CD4-positive, alpha-beta T cell treated with Interleukin-4 for 1 hour (primary cell): Measurements from ENCODE around the gene SAMD1.

Experiments
- DNase-seq, 2 donors: peaks; one replicate each; pipeline ENCODE4 v3.0.0-alpha.2; 2020 to 2022

Gene SAMD1

DNA sequence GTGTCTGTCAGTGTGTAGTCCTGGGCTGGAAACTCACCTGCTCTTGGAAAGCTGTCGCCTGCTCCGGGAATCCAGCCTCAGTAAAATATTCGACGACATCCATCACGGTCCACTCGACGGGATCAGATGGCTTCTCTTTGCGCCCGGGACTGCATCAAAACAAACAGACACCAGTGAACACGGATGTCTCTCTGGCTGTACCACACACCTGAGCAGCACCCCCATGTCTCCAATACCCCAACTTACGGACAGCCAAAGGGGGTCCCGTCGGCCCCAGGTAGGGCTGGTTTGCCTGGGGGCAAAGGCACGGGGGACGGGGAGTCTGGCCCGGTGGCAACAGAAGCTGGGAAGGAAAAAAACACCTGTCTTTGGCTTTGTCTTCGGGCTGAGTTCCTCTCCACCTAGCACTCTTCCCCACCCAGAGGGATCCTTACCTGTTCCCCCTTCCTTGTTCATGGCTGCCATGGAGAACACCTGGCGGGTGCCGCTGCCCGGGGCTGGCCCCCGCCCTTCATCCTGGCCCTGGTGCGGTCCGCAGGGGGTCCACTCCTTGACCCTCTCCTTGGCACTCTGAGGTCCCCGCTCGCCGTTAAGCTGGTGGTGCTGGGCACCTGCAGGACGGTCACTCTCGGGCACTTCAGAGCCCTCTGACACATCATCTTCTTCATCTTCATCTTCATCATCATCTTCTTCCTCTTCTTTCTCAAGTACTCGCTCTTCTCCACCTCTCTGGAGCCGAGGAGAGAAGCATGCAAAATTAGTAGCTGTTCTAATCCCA is 1.7 kb downstream of the SAMD1 start:
- DNase-seq, result no peak

- DNase-seq, result no peak
Measured at GRCh38 chr19:14086098-14086497, 4.5 kb downstream of the SAMD1 start.

DNA sequence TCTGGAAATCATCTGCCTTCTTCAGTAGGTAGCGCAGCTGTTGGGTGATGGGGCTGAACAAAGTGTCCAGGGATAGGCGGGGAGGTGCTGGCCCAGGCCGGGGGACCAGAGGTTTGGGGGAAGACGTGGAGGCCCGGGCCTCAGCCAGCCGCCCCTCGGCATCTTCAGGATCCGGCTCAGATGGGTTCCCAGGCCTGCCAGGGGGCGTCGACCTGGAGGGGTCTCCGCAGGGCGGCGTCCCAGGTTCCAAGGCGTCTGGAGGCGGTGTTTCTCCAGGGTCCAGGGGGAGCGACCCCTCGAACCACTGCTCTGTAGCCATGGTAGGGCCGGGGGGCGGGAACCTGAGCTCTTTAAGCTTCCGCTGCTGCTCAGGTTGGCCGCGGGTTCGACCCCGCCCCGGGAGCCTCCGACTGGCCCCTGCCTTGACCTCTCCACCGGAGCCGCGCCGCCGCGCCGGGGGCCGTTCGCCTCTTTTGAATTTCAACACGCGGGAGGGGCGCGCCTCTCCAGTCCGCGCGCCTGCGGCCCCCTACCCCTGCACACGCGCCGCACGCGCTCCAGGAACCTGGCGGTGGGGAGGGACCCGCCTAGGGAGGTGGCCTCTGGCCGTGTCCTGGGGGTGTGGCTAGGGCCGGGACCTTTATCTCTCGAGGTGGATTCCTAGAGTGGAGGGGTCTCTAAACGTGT is 5.1 kb downstream of the SAMD1 start, which contains the start of gene C19orf67:
Gene C19orf67, minus strand, starts transcription at position 475 of the 687 bp plus-strand sequence. Its CDS starts 156 bp downstream, at position 319.
- no peak for DNase-seq

GRCh38 chr19:14082675-14082960 is 7.9 kb downstream of the SAMD1 start:
- no peak for DNase-seq

DNA sequence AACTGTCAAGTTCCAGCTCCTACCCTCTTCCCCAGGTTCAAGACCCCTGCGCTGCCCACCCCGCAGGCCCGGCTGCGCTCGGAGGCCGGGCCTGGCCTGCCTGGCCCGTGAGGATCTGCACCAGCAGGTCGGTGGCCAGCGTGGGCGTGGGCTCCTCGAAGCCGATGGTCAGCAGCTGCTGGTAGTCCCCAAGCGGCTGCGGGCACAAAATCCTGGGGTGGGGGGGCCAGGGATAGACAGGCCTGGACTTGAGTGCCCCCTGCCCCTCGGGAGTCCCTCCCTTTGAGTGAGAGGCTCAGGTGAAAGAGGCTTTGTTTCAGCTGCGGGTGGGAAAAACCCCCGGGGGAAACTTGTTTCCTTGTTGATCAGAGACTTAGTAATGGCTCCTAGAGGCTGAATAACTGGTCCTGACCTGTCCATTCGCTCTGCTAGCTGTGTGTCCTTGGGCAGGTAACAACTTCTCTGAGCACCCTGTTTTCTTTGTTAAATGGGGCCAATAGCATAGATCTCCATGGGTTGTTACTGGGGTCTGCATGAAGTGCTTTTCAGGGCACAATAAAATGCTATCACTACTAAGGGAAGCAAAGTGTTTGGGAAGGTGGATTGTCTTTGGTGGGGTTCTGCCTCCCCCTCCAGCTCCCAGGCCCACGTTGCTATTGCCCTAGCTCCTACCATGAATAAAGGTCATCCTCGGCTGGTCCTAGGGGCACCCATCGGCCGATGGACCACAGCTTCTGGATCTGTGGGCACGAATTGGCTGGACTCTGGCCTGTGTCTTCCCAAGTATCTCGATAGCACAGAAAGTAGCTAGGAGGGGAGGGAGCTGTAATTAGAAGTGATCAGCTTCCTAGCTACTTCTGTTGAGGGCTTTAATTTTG is 8.5 kb downstream of the SAMD1 start:
- peak; percentile 54 to 60 for DNase-seq

GRCh38 chr19:14080887-14081796 is 9.4 kb downstream of the SAMD1 start:
- peak; percentile 99 to 100 for DNase-seq

- DNase-seq, result no peak
Measured at GRCh38 chr19:14078411-14078810, 12.1 kb downstream of the SAMD1 start.

DNA sequence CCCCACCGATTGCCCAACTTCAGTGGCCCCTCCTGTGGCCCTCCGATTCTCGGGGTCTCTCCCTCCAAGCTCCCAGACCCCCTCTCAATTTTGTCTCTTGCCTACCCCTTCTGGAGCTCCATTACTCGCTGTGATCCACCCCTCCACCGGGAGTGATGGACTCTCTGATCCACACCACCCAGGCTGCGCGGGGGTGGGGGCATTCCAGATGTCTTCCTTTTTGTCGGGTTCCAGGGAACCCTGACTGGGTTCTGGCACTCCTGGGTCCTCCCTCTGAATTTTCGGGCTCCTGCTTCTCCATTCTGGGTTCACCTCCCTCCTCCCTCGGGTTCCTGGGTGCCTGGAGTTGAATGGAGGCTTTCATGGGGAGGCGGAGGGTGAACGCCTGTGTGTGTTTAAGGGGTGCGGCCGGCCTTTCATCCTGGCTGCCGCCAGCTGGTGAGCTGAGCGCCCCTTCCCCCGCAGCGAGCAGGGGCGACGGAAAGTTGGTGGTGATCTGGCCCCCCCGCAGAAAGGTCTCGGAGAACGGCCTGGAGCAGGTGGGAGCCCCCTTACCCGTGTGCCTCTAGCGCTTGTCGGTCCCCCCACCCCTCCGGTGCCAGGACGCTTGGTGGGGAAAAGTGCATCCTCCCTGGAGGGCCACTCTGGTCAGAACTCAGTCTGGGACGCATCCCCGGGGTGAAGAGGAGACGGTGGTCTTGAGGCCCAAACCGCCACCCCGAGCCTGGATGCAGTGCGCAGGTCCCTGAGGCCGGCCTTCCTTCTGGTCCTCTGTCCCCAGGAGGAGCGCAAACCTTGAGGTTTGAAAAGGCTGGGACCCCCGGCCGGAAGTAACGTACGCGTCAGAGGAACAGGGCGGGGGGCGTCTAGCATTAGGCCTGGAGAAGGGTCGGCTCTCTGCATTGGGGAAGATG is 16.4 kb downstream of the SAMD1 start:
- no peak for DNase-seq

DNA sequence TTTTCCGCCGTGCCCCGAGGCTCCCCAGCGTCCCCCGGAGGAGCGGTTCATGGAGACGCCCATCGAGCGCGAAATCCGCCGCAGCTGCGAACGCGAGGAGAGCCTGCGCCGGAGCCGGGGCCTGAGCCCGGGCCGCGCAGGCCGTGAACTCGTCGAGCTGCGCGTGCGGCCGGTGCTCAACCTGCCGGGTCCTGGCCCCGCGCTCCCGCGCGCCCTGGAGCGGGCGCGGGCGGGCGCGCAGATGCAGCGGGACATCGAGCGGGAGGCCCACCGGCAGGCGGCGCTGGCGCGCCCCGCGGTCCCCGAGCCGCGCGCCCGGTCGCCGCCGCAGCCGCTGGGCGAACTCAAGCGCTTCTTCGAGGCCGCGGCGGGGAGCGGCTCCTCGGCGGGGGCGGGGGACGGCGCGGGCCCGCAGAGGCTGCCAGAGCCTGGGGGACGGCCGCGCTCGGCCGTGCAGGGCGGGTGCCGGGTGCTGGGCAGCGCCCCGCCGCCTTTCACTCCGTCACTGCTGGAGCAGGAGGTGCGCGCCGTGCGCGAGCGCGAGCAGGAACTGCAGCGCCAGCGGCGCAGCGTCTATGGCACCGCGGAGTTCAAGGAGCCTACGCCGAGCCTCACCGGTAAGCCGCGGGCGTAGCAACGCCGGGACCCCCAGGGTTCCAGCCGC is 17.2 kb downstream of the SAMD1 start:
- peak; percentile 75 to 79 for DNase-seq

GRCh38 chr19:14072535-14073260 is 17.9 kb downstream of the SAMD1 start, which contains the start of gene MISP3:
Gene MISP3, plus strand, starts transcription at chr19:14072786. Its CDS starts 524 bp downstream, at chr19:14073310.
- peak in 1 of 2 donors; percentile 30 for DNase-seq

DNA sequence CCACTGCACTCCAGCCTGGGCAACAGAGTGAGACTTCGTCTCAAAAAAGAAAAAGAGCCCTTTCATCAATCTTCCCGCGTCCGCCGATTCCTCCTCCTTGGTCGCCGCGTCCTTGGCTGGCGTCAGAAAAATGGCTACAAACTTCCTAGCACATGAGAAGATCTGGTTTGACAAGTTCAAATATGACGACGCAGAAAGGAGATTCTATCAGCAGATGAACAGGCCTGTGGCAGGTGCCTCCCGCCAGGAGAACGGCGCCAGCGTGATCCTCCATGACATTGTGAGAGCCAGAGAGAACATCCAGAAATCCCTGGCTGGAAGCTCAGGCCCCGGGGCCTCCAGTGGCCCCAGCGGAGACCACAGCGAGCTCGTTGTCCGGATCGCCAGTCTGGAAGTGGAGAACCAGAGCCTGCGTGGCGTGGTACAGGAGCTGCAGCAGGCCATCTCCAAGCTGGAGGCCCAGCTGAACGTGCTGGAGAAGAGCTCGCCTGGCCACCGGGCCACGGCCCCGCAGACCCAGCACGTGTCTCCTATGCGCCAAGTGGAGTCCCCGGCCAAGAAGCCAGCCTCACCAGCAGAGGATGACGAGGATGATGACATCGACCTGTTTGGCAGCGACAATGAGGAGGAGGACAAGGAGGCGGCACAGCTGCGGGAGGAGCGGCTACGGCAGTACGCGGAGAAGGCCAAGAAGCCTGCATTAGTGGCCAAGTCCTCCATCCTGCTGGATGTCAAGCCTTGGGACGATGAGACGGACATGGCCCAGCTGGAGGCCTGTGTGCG is 20.1 kb downstream of the SAMD1 start:
- no peak for DNase-seq

GRCh38 chr19:14066134-14066533 is 24.4 kb downstream of the SAMD1 start:
- no peak for DNase-seq

GRCh38 chr19:14063105-14063504 is 27.4 kb downstream of the SAMD1 start:
- DNase-seq, result no peak

DNA sequence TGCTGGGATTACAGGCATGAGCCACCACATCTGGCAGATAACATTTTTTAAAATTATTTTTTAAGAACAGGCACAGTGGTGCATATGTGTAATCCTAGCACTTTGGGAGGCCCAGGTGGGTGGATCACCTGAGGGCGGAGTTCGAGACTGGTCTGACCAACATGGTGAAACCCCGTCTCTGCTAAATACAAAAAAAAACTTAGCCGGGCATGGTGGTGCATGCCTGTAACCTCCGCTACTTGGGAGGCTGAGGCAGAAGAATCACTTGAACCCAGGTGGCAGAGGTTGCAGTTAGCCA is 28.0 kb downstream of the SAMD1 start:
- DNase-seq, result no peak

DNA sequence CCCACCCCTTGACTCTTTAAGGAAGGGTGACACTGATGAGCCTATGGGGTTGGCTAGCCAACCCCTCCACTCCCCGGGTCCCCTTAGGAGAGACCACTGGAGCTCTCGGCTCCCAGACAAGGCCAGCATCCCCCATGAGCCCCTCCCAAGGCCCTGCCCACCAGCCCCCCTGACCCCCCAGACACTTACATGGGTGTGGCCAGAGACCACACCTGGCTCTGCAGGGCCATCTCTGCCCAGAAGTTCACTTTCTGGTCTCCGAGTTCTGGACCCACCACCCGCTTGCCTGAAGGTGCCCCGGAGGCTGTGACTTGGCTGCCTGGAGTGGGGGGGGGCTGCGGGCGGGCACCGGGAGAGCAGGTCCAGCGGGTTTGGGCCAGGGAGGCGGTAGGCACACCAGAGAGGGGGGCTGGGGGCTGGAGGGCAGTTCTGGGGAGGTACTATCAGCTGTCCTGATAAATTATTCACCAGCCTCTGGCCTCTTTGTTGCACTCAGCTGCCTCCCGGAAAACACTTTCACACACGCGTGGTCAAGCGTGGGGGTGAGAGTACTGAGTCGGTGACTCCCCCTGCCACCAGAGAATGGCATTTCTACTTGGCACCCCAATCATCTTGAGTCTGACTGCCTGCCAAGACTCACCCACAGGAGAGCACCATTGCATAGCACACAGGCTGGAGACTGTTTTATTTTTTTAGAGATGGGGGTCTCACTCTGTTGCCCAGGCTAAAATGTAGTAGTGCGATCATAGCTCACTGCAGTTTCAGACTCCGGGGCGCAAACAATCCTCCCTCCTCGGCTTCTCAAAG is 28.6 kb downstream of the SAMD1 start, which contains the start of gene PALM3:
Gene PALM3, minus strand, starts transcription at position 326 of the 807 bp plus-strand sequence. Its CDS starts 96 bp downstream, at position 230.
- DNase-seq, result no peak

DNA sequence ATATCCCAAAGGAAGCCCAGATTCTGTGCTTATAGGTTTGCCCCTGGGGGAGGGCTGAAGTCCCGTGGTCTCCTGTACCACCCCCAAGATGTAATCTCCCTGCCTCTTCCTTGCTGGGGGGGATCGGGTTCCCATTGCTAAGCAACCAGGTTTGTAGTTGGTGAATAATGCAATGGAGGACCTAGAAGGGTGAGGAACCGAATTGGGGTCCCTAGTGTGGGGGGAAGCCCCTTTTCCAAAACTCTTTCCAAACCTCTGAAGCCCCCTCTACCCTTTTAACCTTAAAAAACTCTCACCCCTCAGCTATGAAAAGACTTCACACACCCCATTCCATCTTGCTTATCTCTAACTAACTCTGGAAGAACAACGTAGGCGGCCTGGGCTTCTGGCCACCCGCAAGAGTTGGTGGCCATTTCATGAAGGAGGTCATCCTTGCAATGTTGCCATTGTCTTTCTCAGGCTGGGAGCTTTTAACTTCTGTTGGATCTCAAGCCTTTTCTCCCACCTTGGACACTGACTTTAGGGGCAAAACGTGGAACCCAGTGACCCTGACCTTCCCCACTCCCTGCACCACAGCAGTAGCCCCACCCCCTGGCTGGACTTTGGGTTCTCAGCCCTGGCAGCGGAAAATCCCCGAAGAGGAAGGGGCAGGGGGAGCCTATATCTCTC is 29.3 kb downstream of the SAMD1 start:
- DNase-seq, result no peak

DNA sequence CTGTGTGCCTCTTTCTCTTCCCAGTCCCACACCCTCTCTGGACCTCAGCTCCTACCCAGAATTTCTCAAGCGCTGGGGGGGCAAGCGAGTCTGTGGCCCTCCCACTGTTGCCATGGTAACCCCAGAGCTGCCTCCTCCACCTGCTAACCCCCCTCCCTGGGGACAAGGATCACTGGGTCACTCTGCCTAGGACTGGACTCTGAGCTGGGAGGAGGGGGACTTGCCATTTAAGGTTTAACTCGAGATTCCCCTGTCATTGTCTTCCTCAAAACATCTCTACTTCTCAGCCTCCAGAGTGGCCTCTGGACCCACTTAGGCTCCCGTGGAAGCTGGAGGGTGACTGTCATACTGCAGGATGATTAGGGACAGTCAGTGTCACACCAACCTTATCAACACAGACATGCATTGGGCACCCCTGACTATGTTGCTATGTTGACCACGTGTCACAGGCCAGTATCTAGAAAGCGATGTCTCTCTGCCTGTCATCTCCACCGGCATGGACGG is 30.8 kb downstream of the SAMD1 start:
- DNase-seq, result no peak
